ENCODE measurements around the gene ZFYVE28. TPM values are rescaled to one million over a fixed set of nuclear protein-coding genes. Genes with fewer than 3 reads are reported as not detected.

Gene ZFYVE28
- total RNA-seq, 4 donors from 2014 or later: 20.6 to 153 (median 63.2) TPM

DNA sequence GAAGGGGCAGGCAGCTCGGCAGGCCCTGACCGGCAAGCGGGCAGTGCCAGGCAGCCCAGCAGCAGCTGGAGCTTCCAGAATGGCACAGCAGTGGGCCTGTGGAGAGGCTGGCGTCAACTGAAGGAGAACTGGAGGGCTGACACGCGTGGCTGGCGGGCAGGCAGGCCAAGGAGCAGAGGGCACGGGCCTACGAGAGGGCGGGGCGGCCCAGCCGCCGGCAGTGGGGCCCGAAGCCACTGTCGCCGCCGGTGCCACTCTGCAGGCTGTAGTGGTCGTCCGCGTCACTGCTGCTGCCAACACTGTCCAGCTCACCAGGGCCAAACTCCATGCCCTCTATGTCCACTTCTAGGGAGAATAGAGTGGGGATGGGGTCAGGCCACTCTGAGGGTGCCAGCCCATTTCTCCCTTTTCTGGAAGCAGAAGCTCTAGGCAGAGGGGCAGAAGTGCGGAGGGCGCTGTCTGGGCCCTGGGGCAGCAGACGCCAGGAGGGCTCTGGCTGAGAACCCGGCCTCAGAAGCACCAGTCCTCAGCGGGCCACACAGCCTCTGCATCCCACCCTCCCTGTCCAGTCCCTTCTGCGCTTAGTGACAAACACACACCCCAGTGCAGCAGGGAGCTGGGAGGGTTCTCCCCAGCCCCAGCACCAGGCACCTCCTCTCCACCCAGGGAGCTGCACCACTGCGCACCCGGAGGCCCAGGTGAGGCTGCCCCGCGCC, 167.9 kb downstream of the ZFYVE28 start:
- no peak overlapping the region for H3K27ac ChIP-seq
- DNase-seq: peak in 1 of 3 donors; percentile 43

DNA sequence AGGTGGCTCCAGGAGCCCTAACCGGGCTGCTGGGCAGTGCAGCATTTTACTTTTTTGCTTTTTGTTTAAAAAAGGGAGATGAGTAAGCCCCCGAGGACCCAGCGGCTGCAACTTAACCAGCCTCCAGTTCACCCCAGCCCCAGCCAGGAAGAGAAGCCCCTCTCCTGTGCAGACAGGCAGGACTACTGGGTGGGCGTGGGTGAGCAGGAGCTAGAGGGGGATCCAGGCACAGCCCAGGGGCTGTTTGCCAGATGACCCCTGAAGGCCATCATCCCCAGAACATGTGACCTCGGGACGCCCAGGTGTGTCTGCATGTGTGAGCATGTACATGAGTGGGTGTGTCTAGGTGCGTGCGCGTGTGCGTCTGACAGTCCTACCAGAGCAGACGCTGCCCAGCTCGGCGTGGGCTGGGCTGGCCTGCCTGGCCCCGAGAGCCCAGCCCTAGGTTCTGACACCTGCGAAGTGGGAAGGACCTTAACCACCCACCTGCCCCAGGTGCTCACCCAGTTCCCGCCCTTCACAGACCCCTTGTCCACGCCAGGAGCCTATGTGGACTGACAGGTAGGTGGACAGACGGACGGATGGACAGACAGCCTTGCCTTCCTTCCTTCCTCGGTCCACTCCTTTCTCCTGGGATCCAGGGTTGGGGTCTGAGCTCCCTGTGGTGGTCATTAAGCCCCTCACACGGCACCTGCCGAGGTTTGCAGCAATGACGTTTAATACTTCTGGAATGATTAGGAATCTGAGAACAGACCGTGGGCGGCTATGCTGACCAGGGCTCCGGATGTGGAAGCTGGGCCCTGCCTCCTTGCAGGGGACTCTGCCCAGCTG, 168.7 kb downstream of the ZFYVE28 start:
- H3K27me3 ChIP-seq: no peaks in the 10 kb centered on the region
- no peak overlapping the region for H3K27ac ChIP-seq
- H3K9me3 ChIP-seq: no peaks in the 10 kb centered on the region
- no peak overlapping the region for H3K4me3 ChIP-seq
- peak in 1 of 3 donors; percentile 14 for DNase-seq
- H3K4me1 ChIP-seq: peaks cover 0 to 11% (median 0%) of the 10 kb centered on the region in 4 donors
- no peak for TF ChIP-seq POLR2A (IDR thresholded peaks at IDR 0.05)
- TF ChIP-seq, protein P1, sequence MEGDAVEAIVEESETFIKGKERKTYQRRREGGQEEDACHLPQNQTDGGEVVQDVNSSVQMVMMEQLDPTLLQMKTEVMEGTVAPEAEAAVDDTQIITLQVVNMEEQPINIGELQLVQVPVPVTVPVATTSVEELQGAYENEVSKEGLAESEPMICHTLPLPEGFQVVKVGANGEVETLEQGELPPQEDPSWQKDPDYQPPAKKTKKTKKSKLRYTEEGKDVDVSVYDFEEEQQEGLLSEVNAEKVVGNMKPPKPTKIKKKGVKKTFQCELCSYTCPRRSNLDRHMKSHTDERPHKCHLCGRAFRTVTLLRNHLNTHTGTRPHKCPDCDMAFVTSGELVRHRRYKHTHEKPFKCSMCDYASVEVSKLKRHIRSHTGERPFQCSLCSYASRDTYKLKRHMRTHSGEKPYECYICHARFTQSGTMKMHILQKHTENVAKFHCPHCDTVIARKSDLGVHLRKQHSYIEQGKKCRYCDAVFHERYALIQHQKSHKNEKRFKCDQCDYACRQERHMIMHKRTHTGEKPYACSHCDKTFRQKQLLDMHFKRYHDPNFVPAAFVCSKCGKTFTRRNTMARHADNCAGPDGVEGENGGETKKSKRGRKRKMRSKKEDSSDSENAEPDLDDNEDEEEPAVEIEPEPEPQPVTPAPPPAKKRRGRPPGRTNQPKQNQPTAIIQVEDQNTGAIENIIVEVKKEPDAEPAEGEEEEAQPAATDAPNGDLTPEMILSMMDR (IDR thresholded peaks at IDR 0.05): no peak
- peaks cover 0 to 67% (median 0%) of the 10 kb centered on the region in 3 donors for H3K36me3 ChIP-seq

More for the DNA sequence above, 167.9 kb downstream of the ZFYVE28 start:
- Histone ChIP-seq H3K36me3 (peaks cover 0 to 75% (median 0%) of the 10 kb centered on the region in 3 donors), H3K9me3 (no peaks in the 10 kb centered on the region), H3K27me3 (no peaks in the 10 kb centered on the region), H3K4me1 (peaks cover 0 to 7% (median 0%) of the 10 kb centered on the region in 4 donors), H3K4me3 (no peak overlapping the region)
- TF ChIP-seq POLR2A (IDR thresholded peaks at IDR 0.05): no peak
- TF ChIP-seq, protein P1 (IDR thresholded peaks at IDR 0.05): no peak

DNA sequence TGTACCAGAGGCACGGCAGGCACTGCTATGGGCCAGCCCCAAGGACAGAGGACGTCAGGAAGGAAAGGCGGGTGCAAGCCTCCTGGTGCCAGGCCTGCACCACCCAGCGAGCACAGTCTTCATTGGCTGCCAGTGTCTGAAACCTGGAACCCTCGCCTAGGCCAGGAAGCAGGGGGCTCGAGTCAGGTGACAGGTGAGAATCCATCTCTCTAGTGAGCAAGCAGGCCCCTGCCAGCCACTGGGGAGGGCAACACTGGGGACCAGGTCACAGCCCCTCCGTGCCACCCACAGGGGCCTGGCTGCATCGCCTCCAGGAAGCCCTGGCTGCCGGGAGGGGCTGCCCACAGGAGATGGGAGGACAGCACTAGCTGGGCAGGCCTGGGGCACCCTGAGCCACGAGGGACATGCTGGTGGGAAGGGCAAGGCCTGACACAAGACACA, 169.6 kb downstream of the ZFYVE28 start:
- Histone ChIP-seq H3K27ac (no peak overlapping the region), H3K4me1 (peaks cover 0 to 20% (median 0%) of the 10 kb centered on the region in 4 donors), H3K27me3 (no peaks in the 10 kb centered on the region), H3K36me3 (peaks cover 0 to 58% (median 0%) of the 10 kb centered on the region in 3 donors), H3K4me3 (no peak overlapping the region), H3K9me3 (no peaks in the 10 kb centered on the region)
- no peak for TF ChIP-seq POLR2A (IDR thresholded peaks at IDR 0.05)
- TF ChIP-seq, protein P1 (IDR thresholded peaks at IDR 0.05): no peak
- peak in 2 of 3 donors; percentile 13 to 46 for DNase-seq

- H3K36me3 ChIP-seq: peaks cover 0 to 52% (median 0%) of the 10 kb centered on the region in 3 donors
- TF ChIP-seq, protein P1 (IDR thresholded peaks at IDR 0.05): no peak
- TF ChIP-seq POLR2A (IDR thresholded peaks at IDR 0.05): no peak
- no peak overlapping the region for H3K27ac ChIP-seq
- no peak overlapping the region for H3K4me3 ChIP-seq
- peaks cover 0 to 25% (median 0%) of the 10 kb centered on the region in 4 donors for H3K4me1 ChIP-seq
- no peaks in the 10 kb centered on the region for H3K9me3 ChIP-seq
- H3K27me3 ChIP-seq: no peaks in the 10 kb centered on the region
- peak in 2 of 3 donors; percentile 6 to 37 for DNase-seq
Observed at GRCh38 chr4:2248044-2248780, 170.2 kb downstream of the ZFYVE28 start.

All from Peyer's patch (tissue), 4 donors.